Osteoblast (primary cell): Measurements from ENCODE around the gene TMEM209. TPM values are rescaled to one million over a fixed set of nuclear protein-coding genes. Genes with fewer than 3 reads are reported as not detected.
A peak's percentile ranks its signal among the peaks of the same experiment; 100 is the strongest.

Experiments
- DNase-seq: peaks from one replicate; pipeline ENCODE4 v3.0.0; 2011; ENCODE audit warnings: low spot score, mixed read lengths; ENCODE audit not compliant: insufficient read length; ENCODE audit errors: missing footprints
- H2AFZ ChIP-seq: 2 replicates; pipeline ENCODE4 v1.6.0; 2011; ENCODE audit warnings: mild to moderate bottlenecking, low read length
- H3K27ac ChIP-seq: 2 replicates; pipeline ENCODE4 v1.5.1; 2011; ENCODE audit warnings: mild to moderate bottlenecking, low read depth, low read length, moderate library complexity
- H3K27me3 ChIP-seq: 2 replicates; pipeline ENCODE4 v1.6.0; 2012; ENCODE audit warnings: mild to moderate bottlenecking, control low read depth, inconsistent platforms, low read length, moderate library complexity; ENCODE audit not compliant: insufficient read depth
- H3K36me3 ChIP-seq: 2 replicates; pipeline ENCODE4 v1.5.1; 2011; ENCODE audit warnings: mild to moderate bottlenecking, low read length, control low read depth, moderate library complexity; ENCODE audit not compliant: insufficient read depth
- H3K4me1 ChIP-seq: 2 replicates; pipeline ENCODE4 v1.5.1; 2011; ENCODE audit warnings: mild to moderate bottlenecking, low read length, control low read depth, moderate library complexity; ENCODE audit not compliant: insufficient read depth
- H3K4me2 ChIP-seq: 2 replicates; pipeline ENCODE4 v1.6.0; 2011; ENCODE audit warnings: mild to moderate bottlenecking, low read length; ENCODE audit not compliant: insufficient read depth
- H3K4me3 ChIP-seq: fragments of 200-600 bp; sonication (generic); 3 replicates; pipeline ENCODE4 v1.5.1; 2012; ENCODE audit warnings: mild to moderate bottlenecking, low read length, inconsistent platforms; ENCODE audit not compliant: insufficient read depth
- H3K79me2 ChIP-seq: 2 replicates; pipeline ENCODE4 v1.6.0; 2012; ENCODE audit warnings: mild to moderate bottlenecking, low read length, control low read depth, inconsistent platforms; ENCODE audit not compliant: insufficient read depth
- H3K9me3 ChIP-seq: 2 replicates; pipeline ENCODE4 v1.5.1; 2011; ENCODE audit warnings: low read depth, low read length, control low read depth
- H4K20me1 ChIP-seq: 2 replicates; pipeline ENCODE4 v1.6.0; 2012; ENCODE audit warnings: mild to moderate bottlenecking, low read length, control low read depth; ENCODE audit not compliant: insufficient read depth
- total RNA-seq: library from RNA; depleted of rRNA; stranded (reverse); fragments of >200 nt; gene quantifications from 2 replicates; pipeline ENCODE4 v1.2.3, GENCODE V29; 2012
- TF ChIP-seq, protein P1 (sequence below): IDR thresholded peaks from 2 replicates; pipeline ENCODE4 v1.5.1; 2011; ENCODE audit warnings: mild to moderate bottlenecking, low read depth, low read length, moderate library complexity; ENCODE audit errors: extremely low read depth

Gene TMEM209
- total RNA-seq, 1 donor, result 19.9 TPM

DNA sequence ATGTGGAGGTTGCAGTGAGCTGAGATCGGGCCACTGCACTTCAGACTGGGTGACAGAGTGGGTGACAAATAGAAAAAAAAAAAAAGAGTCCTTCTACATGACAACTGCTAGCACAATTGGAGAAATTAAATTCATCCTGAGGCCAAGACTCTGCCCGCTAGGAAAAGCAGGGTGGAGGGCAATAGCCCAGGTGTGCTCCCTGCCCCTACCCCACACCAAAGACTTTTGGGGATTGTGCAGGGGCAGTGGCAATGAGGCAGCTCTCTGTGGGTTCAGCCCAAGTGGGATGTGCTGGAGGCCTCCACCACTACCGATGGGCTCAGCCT lies 61.3 kb downstream of the TMEM209 start:
- Histone ChIP-seq H3K9me3 (no peaks in the 10 kb centered on the region), H3K27ac (peak overlapping the region; percentile 49), H4K20me1 (no peaks in the 10 kb centered on the region), H3K79me2 (no peaks in the 10 kb centered on the region), H2AFZ (no peak overlapping the region), H3K4me1 (peaks cover 29% of the 10 kb centered on the region), H3K27me3 (no peaks in the 10 kb centered on the region), H3K4me2 (peak overlapping the region; percentile 43), H3K36me3 (no peaks in the 10 kb centered on the region), H3K4me3 (no peak overlapping the region)
- no peak for DNase-seq
- TF ChIP-seq, protein P1, sequence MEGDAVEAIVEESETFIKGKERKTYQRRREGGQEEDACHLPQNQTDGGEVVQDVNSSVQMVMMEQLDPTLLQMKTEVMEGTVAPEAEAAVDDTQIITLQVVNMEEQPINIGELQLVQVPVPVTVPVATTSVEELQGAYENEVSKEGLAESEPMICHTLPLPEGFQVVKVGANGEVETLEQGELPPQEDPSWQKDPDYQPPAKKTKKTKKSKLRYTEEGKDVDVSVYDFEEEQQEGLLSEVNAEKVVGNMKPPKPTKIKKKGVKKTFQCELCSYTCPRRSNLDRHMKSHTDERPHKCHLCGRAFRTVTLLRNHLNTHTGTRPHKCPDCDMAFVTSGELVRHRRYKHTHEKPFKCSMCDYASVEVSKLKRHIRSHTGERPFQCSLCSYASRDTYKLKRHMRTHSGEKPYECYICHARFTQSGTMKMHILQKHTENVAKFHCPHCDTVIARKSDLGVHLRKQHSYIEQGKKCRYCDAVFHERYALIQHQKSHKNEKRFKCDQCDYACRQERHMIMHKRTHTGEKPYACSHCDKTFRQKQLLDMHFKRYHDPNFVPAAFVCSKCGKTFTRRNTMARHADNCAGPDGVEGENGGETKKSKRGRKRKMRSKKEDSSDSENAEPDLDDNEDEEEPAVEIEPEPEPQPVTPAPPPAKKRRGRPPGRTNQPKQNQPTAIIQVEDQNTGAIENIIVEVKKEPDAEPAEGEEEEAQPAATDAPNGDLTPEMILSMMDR, result no peak

DNA sequence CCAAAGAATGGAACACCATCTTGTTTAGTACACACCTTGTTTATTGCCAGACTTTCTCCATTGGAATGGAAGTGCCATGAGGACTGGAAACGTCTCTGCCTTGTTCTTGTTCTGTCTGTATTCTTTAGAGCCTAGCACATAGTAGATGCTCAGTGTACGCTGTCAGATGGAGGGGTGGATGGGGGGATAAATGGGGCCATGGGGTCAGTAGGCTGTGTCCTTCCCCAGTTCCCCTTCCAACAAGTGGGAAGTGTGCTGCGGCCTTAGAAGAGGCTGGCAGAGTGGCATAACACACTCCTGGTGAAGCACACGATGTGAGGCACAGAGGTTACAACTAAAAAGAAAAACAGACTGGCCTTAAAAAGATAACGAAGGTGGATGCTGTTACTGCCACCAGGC lies 61.9 kb downstream of the TMEM209 start:
- H3K9me3 ChIP-seq, result no peaks in the 10 kb centered on the region
- no peak overlapping the region for H3K27ac ChIP-seq
- H2AFZ ChIP-seq, result no peak overlapping the region
- TF ChIP-seq, protein P1, result no peak
- no peaks in the 10 kb centered on the region for H3K79me2 ChIP-seq
- peaks cover 29% of the 10 kb centered on the region for H3K4me1 ChIP-seq
- no peak overlapping the region for H3K4me3 ChIP-seq
- H3K4me2 ChIP-seq, result no peak overlapping the region
- no peaks in the 10 kb centered on the region for H3K36me3 ChIP-seq
- H4K20me1 ChIP-seq, result no peaks in the 10 kb centered on the region
- H3K27me3 ChIP-seq, result no peaks in the 10 kb centered on the region
- DNase-seq, result peak; percentile 57

DNA sequence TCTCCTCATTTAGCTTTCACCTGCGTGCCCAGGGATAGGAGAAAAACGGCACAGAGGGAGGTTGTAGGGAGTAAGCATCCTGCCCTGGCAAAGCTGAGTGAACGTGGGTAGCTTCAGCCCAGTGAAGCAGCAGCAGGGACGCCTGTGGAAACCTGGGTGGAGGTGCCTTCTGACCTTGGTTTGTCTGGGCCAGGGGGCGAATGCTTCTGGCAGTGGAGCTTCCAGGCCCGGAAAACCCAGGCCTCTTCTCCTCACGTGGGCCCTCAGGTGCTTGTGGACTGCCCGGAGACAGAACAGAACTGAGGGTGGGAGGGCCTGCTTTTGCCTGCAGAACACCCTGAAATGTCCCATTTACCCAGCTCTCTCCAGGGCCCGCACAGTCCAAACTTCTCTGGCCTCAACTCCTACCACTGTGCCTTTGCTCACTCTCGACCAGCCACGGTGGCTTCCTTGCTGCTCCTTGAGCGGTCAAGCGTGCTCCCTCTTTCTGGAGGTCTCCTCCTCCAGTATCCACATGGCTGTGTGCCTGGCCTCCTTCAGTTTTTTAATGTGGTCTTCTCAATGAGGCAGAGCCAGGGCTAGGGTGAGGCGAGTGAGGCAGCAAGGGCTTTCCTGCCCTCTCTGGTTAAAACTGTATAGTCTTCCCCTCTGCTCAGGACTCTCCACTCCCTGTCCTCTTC lies 62.4 kb downstream of the TMEM209 start:
- no peak overlapping the region for H3K4me2 ChIP-seq
- no peaks in the 10 kb centered on the region for H4K20me1 ChIP-seq
- H2AFZ ChIP-seq, result no peak overlapping the region
- TF ChIP-seq, protein P1, result no peak
- no peaks in the 10 kb centered on the region for H3K27me3 ChIP-seq
- DNase-seq, result peak; percentile 30
- H3K4me3 ChIP-seq, result no peak overlapping the region
- H3K9me3 ChIP-seq, result no peaks in the 10 kb centered on the region
- peaks cover 29% of the 10 kb centered on the region for H3K4me1 ChIP-seq
- no peaks in the 10 kb centered on the region for H3K79me2 ChIP-seq
- H3K36me3 ChIP-seq, result no peaks in the 10 kb centered on the region
- no peak overlapping the region for H3K27ac ChIP-seq

DNA sequence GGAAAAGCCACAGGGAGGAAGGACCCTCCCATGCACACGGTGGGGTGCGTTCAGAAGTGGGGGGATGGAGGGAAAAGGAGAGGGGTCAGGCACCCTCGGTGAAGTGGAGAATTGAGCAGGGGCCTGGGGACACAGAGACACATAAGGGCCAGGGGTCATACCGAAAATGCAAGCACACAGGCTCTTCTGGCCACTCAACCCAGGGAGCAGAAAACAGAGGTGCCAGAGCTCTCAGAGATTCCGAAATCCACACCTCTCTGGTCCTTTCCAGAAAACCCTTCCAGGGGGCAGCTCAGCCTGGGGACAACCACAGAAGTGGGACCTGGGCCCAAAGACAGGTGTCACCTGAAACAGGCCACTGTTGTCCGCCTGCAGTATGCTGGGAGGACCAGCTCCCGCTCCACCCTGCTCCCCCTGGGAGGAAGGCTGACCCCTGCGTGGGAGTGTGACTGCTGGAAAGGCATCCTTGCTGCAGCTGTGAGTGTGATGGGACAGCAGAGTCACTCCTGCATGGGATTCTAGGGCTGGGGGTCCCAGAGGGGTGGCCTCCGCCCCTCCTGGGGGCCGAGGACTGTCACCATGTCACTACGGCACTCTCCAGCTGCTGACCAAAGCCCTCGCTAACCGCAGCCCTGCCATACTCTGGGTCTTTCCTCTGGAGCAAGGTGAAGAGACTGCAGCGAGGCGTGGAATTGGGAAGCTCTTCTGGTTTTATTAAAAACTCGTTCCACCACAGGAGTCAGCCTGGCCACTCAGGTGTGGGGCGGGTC lies 63.1 kb downstream of the TMEM209 start:
- Histone ChIP-seq H3K36me3 (no peaks in the 10 kb centered on the region), H4K20me1 (no peaks in the 10 kb centered on the region), H3K79me2 (no peaks in the 10 kb centered on the region), H2AFZ (peak overlapping the region; percentile 92), H3K27me3 (no peaks in the 10 kb centered on the region), H3K4me1 (peaks cover 29% of the 10 kb centered on the region), H3K9me3 (no peaks in the 10 kb centered on the region), H3K4me3 (peak overlapping the region; percentile 71), H3K4me2 (peak overlapping the region; percentile 88), H3K27ac (peak overlapping the region; percentile 90)
- TF ChIP-seq, protein P1, result no peak
- DNase-seq, result peak; percentile 90
